CD4-positive, alpha-beta T cell treated with Interleukin-17A for 1 hour (primary cell): ENCODE results near the gene FSD1.
"Not testable (repeated sequence)": the region's sequence is repeated elsewhere in the genome, so short reads cannot be mapped to it uniquely, and the experiment has no call there.

ENCODE experiments used
- DNase-seq: peaks from one replicate; pipeline ENCODE4 v3.0.0-alpha.2; 2020

Gene FSD1

DNA sequence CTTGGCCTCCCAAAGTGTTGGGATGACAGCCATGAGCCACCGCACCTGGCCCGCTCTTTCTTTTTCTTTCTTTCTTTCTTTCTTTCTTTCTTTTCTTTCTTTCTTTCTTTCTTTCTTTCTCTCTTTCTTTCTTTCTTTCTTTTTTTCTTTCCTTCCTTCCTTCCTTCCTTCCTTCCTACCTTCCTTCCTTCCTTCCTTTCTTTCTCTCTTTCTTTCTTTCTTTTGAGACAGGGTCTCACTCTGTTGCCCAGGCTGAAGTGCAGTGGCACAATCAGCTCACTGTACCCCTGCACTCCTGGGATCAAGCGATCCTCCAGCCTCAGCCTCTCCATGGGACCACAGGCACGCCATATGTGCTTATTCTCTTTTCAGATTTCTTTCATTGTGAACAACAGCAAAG, 18.3 kb upstream of the FSD1 start:
- not testable (repeated sequence) for DNase-seq

DNA sequence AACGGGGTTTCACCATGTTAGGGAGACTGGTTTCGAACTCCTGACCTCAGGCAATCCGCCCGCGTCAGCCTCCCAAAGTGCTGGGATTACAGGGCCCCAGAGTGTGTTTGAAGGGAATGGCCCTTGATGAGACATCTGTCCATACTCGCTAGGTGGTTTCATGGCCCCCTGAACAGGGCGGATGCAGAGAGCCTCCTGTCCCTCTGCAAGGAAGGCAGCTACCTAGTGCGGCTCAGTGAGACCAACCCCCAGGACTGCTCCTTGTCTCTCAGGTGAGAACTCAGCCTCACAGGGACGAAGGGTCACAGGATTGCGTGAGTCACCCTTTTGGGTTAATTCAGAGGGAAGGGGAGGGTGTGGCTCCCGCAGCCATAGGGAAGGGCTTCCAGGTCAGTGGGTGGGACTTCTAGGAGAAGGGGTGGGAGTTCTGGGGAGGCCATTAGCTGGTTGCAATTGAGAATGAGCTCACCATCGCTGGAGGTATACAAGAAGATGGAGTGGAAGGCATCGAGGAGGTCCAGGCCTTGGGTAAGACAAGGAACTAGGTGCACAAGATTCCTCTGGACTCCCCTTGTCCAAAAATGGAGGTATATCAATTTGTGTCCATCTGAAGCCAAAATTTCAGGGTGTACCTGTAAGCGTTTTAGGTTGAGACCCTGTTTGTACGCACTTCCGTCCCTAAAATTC, 16.2 kb upstream of the FSD1 start:
- DNase-seq = no peak

DNA sequence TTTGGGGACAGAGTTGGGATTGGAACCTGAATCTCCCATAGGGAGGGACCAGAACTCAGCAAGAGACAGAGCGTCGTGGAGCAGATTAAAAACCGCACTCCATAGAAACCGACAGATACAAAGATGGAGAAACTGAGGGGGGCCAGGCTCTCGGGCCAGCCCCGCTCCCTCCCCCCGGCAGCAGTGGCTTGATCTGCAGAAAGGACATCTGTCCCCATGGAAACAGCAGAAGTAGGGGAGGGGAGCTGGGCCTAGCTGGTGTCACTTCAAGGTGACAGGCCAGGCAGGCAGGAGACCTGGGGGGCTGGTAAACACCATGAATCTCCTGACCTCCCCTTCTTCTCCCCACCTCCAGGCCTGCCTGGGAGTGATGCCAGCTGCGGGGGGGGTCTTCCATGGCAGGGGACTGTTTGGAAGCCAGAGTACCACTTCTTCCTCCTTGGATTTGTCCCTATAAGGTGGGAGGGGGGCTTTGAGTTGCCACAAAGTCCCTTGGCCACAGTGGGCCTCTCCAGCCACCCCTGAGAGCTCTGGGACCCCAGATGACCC, 13.1 kb upstream of the FSD1 start:
- DNase-seq = no peak

- DNase-seq = no peak
Measured at GRCh38 chr19:4292515-4292914, 11.9 kb upstream of the FSD1 start.

DNA sequence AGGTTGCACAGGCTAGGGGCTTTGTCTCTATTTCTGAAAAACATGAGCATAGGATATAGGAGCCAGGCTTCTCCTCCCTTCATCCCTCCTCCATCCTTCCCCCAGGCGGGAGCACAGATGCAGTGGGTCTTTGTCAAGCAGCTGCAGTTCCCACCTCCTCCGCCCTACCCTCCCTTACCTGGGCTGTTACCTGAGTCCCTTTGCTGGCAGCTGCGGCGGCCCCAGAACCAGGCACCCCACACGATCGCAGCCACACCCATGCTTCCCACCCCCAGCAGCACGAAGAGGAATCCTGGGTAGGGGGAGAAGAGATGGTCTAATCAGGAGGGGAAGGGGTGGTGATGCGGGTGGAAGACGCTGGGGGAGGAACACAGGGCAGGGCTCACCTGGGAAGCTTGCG, 10.0 kb upstream of the FSD1 start:
- no peak for DNase-seq

GRCh38 chr19:4295972-4296771, 8.2 kb upstream of the FSD1 start:
- DNase-seq = no peak

GRCh38 chr19:4297901-4298809, 6.2 kb upstream of the FSD1 start:
- DNase-seq = no peak

GRCh38 chr19:4298810-4299550, 5.4 kb upstream of the FSD1 start:
- no peak for DNase-seq

- no peak for DNase-seq
Measured at GRCh38 chr19:4300589-4300988, 3.8 kb upstream of the FSD1 start.

- no peak for DNase-seq
Measured at GRCh38 chr19:4301590-4302242, 2.7 kb upstream of the FSD1 start.

- DNase-seq = no peak
Measured at GRCh38 chr19:4302243-4302640, 2.2 kb upstream of the FSD1 start, which contains the start of gene TMIGD2. Gene TMIGD2 (minus strand): TSS chr19:4302389. CDS start chr19:4302385, 4 bp downstream.

- DNase-seq = peak; percentile 9
Measured at GRCh38 chr19:4303819-4304537, 420 bp upstream of the FSD1 start.

GRCh38 chr19:4305257-4305612, 837 bp downstream of the FSD1 start:
- no peak for DNase-seq

- DNase-seq = no peak
Measured at GRCh38 chr19:4305659-4306058, 1.3 kb downstream of the FSD1 start.

- peak; percentile 12 for DNase-seq
Measured at GRCh38 chr19:4310247-4311121, 6.1 kb downstream of the FSD1 start.

GRCh38 chr19:4313847-4314490, 9.6 kb downstream of the FSD1 start:
- no peak for DNase-seq

- DNase-seq = no peak
Measured at GRCh38 chr19:4316956-4317355, 12.6 kb downstream of the FSD1 start.

- no peak for DNase-seq
Measured at GRCh38 chr19:4318460-4318859, 14.1 kb downstream of the FSD1 start.

DNA sequence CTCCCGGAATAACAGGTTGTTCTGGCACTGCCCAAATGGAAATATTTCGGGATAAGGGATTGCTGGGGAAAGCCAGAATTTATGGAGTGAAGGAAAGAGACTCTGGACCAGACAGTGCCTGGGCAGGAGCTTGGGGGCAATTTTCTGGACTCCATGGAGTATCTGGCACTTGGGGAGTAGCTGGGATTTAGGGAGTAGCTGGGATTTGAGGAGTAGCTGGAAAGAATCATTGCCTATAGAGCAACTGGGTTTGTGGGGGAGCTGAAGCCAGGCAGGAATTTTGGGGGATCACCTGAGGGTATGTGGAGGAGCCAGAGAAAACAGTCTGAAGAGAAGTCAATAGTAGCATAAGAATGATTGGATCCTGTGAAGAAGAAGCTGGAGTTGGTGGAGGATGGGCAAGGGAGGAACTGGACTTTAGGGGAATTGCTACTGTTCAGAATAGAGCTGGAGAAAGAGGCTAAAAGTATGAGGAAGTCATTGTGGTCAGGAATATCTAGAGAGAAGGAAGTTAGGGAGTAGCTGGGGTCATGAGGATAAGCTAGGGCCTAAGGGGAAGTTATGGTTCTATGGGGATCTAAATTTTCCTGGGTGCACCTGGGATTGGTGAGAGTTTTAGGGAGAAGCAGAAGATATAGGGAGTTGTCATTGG, 14.8 kb downstream of the FSD1 start:
- DNase-seq = no peak
